NCI-H2227 treated with DMSO at 0.1 percent for 48 hours (cell line): Measurements from ENCODE around the gene IQCK.

Source experiments
- DNase-seq: peaks from one replicate; lab custom pipeline; 2025; lab: John Stamatoyannopoulos, UW

IQCK gene

DNA sequence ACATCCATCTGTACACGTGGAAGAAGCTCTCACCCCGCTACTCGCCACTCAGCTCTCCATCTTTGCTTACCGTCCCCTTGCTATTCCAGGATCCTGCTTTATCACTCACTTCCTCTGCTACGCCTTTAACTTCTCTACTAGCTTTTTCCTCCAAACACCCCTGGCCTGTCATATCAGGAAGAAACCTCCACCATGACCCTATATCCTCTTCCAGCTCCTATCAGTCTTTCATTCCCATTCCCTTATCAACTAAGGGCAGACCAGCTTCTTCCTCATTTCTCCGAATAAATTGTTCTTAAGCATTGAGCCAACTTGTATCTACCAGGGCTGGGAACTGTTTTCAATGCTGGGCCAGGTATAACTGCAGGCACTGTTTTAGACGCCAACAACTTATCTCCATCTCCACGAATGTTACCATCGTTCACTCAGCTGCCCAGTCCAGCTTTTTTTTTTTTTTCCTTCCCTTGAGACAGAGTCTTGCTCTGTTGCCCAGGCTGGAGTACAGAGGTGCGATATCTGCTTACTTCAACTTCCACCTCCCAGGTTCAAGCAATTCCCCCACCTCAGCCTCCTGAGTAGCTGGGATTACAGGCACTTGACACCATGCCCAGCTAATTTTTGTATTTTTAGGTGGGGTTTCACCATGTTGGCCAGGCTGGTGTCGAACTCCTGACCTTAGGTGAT is 4.3 kb downstream of the IQCK start:
- DNase-seq: no peak

DNA sequence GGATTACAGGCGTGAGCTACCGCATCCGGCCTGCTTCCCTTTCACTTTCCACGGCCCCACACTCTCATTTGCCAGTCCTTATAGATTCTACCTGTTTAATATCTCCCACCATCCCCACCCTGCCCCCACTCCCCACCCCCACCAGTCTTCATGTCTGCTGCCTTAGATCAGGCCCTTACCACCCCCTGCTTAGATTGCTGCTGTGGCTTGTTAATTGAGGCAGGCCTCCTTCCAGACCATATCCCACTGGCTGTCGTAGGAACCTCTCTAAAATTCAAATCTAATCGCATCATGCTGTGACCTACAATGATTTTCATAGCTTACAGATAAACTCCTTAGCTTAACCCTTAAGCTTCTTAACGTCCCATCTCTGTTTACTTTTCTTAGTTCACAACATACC is 4.9 kb downstream of the IQCK start:
- DNase-seq: no peak

DNA sequence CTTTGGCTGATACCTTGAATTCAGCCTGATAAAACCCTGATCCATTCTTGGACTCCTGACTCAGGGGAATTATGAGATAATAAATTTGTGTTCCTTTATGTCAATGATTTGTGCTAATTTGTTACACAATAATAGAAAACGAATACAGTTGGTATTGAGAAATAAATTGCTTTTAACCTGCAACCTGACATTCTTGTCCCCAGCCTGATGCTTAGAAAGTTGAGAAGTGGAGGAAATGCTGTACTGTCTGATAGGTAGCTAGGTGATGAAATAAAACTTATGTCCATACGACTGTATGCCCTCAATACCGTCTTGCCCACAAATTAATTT is 10.5 kb downstream of the IQCK start:
- DNase-seq: no peak

DNA sequence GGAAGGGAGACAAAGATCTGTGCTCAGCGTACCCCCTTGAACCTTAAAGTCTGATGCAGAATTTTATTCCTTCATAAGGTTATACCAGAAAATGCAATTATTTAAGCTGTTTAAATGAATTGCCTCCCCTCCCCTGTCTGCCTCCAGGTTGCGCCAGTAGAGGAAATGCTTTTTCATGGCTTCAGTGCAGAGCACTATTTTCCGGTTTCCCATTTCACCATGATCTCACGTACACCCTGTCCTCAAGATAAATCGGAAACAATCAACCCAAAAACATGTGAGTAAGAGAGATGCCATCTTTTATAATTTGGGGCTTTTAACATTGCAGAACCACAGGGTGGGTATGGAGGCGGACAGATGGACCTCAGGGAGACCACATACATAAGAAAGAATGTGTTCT is 15.5 kb downstream of the IQCK start:
- no peak for DNase-seq

DNA sequence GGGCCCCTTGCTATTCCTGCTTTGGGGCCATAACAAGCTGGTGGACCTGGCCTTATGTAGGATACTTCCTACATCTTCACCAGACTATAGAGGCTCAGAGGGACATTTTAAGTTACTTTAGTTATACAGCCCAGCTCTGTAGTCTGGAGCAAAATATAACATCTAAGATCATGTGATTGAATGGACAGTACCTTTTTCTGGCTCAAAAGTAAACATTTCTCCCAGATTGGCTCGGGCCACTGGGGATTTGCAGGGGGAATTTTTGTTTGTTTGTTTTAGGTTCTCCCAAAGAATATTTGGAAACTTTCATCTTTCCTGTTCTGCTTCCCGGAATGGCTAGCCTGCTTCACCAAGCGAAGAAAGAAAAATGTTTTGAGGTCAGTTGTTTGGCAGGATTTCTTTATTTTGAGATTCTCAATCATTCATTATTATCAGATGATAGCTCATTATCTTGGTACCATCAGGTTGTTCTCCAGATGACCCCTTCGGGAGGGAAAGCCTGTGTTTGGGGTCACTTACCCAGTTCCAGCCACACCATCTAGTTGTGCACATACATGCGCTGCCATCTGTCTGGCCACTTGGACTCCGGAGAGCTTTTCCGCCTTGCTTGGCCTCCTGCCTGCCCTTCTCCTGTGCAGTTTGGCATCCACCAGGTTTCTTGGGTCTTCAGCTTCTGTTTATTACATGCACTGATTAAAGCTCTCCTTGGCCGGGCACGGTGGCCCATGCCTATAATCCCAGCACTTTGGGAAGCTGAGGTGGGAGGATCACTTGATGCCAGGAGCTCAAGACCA is 17.2 kb downstream of the IQCK start:
- DNase-seq: no peak

DNA sequence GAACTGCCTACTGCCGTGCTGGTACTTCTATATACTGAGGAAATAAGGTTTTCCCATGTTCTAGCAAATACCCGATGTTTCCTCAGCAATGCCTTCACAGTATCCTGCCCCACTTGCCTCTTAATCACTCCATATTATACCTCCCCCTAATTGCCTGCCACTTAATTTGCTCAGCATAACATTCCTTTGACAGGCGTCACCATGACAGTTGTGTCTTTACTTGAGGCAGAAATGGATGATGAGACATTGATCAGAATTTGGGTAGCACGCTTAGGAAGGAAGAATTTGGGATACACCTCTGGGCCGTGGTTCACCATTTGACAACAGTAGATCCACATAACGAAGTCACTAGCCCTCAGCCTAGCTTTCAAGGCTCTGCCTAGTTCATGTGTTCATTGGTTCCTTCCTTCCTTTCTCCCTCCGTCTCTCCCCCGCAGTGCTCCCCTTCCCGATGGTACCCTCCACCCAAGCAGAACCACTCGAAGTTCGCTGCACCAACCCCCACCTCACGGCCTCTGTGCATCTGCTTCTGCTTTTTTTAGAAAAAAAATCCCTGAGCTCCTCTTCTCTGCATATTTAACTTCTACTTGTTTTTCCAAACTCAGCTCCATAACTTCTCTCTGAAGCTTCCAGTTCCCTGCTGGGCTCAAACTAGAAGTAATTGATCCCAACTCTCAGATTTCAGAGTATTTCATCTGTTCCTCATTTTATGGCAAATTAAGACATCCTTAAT is 19.4 kb downstream of the IQCK start:
- no peak for DNase-seq

DNA sequence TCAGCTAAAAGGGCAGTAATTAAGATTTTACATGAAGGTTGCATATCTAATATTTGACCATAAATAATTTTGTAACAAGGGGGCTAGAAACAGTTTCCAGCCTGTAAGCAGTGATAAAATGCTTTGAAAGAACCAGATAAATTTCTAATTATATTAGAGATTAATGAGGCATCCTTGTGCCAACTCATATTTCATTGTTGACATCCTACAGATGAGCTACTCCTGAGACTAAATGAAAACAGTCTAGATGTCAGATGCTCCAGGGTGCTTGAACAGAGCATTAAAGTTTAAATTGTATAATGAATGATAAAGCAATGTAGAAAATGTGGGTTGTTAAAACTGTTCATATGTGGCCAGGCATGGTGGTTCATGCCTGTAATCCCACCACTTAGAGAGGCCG is 23.3 kb downstream of the IQCK start:
- DNase-seq: no peak

DNA sequence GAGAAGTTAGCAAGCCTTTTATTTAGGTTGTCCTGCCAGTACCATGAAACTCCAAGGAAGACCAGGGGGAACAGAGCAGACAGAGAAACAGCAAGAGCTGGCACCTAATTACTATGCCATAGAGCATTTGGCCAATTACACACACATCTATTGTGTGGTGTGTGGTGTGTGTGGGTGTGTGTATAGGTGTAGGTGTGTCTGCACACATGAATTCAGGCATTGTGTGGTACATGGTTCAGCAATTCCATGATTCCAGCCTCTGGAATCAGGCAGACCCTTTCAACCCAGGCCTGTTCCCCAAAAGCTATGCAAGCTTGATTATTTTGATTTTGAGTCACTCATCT is 25.7 kb downstream of the IQCK start:
- DNase-seq: no peak

DNA sequence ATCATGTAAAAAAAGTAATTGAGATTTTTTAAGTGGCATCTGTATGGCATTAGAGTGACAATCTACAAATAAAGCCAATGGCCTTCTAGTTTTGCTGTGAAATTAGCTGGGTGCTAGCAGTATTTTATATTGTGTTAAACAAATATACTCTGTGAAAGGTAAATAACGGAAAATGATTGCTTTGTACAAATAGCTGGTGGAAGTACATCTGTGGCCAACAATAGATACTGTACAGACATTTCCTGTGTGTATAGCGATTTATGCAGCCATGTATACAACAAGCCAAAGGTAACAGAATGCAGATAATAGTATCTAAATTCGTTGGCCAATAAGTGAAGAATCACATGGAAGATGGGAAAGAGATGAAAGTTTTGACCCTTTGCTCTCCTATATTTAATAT is 26.6 kb downstream of the IQCK start:
- no peak for DNase-seq

DNA sequence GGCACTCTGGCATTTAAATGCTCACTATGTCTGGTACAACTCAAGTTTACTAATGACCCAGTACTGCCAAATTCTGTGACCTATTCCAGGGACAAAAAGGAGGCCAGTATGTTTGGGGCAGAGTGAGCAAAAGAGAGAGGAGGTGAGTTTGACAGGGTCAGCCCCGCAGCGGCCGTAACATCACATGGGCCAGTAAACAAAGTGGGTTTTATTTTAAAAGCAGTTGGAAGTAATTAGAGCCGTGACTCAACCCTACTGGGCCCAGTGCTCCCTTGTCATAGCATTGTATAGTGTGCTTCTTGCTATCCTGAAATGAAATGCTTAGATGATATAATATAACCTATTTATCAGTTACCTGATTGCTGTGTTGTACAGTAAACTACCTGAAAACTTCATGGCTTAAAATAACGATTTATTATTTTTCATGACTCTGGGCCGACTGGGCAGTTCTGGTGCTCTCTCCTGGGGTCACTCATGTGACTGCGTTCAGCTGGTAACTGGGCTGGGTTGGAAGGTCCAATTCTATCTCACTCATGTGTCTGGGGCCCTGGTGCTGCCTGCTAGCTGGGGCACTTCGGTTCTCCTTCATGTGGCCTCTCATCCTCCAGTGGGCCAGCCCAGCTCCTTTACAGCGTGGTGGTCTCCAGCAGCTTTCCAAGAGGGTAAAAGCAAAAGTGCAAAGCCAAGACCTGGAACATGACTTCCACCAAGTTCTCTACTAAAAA is 27.4 kb downstream of the IQCK start:
- DNase-seq: no peak

DNA sequence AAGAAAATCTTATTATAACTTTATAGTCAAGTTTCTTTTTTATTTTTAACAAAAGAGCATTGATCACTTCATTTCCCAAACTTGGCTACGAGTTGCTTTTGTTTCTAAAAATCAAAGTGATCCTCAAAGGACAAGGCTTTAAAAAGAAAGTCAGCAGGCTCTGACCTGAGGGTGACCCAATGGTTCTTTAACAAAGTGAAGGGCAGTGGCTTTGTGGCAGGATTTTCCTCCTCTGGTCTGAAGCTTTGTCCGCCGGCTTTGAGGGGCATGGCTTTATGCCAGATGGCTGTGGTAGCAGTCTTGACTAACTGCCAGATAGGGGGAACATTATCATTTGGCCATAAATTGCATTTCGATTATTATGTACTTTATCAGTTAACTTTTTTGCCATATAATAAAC is 28.5 kb downstream of the IQCK start:
- no peak for DNase-seq

DNA sequence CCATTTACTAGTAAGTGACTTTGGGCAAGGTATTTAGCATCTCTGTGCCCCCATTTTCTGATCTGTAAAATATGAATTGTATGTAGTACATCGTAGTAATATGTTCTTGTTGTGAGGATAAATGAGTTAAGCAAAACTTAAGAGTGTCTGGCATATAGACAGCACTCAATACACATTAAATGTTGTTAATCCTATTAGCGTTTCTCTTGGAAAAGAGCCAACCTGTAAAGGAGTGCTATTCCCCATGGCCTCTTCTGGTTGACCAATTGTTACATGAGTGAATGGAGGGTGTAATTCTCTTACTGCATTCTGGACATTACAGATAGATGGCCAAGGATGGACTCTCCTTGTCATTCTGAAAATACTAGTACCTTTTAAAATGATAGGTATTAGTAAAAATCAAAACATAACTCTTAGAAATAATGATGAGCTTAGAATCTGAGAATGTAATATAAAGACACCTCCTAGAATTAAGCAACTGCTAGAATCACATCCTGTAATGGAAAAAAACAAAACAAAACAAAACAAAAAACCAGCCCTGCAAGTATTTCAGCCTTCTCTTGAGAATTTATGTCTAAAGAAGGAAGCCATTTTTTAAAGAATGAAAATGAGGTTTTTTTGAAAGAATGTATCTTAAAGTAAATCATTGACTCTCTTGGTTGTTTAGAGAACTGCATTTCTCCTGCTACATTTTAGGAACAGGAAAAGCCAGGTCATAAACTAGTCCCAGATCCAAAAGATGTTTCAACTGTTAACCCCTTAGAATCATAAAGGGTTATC is 30.5 kb downstream of the IQCK start:
- no peak for DNase-seq

DNA sequence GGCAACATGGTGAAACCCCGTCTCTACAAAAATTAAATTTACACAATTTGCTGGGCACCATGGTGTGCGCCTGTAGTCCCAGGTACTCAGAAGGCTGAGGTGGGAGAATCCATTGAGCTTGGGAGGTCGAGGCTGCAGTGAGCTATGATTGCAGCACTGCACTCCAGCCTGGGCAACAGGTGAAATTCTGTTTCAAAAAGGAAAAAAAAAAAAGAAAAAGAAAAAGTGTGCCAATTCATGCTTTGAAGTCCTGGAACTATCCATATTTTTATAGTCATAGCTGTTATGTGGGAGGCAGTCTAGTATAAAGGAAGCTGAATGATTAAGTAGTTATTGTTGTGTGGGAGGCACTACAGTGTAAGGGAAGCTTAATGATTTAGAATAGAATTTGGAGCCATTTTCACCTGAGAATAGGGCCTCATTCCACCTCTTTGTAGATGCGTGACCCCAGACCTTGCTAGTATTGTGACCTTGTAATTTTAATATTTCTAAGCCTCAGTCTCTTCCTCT is 31.6 kb downstream of the IQCK start:
- DNase-seq: no peak

DNA sequence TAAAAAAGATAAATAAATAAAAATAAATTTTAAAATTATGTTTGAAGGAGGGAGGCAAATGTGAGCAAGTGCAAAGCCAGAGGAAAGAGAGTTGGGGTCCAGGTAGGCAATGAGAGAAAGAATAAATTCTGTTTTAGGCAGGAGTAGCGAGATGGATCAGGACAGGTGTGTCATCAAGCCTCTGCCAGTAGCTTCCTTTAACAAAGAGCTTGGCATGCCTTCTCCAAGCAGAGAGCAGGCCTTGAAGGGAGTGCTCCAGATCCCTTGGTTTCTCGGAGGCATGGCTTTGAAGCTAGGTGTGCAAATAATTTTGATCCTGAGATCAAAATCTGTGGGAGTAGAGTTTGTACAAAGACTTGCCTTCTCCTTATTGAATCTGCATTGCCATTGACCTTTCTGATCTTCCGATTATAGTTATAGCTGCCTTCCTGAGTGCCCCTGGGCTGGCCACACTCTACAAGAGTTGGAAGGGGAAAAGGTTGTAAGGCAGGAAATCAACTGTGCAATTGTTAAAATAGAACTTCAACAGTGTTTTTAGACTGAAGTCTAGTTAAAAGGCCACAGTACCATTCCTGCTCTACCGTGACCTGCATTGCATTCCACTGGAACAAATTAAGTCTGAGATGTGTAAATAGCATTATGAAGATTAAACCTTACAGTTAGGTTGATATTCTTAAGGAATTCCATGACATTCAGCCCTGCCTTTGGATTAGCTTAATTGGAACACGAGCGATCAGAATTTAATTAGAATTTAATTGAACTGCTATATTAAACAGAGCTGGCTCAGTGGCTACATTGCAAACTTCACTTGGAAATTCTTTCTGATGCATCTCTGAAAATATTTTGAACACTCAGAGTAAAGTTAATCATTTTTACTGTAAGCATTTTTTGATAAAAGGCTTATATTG is 33.7 kb downstream of the IQCK start:
- no peak for DNase-seq

DNA sequence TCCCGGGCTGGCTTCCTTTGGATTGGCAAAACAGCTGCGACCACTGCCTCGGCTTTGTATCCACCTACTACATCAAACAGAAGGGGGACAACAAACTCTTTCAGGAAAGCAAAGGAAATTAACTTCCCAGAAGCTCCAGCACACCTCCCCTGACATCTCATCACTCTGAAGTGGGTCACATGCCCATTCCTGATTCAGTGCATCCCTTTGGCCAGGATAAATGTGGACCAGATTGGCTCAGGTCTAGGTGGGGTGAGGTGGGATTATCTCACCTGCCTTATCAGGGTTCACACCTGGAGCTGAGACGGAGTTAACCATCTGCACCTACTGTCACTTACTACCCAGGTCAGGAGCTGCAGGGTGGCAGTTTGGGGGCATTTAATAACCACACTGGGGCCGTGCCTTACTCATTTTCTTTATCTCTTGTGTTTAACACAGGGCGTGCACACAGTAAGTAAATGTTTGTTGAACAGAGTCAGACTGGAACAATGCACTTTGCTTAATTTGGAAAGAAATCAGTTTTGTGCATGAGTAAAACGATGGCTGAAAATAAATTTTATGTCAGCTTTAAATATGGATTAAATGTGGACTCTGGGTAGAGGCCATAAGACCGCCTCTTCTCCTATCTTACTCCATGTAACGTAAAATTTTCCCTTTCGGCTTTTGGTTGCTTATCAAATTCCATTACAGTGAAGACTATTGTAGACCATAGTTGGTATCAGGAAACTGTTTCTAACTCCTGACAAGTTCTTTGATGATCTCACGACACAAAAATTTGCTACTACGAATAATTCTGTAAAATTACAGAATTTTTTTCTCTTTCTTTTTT is 36.0 kb downstream of the IQCK start:
- no peak for DNase-seq

DNA sequence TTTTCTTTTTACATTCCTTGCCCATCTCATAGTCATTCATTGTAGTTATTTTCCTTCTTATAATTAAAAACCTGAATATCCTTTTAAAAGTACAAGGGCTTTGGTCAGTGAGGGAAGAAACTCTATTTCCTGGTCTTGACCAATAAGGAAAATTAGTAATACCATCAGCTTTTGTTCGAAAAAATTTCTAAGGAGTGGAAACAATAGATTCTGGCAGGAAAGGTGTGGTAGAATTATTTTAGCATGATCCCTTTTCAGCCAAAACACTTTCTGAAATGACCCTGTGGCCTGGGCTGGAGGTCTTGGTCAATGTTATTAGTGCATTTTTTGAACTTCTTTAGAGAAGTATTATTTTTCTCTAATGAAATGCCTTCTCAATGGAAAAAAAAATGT is 36.6 kb downstream of the IQCK start:
- no peak for DNase-seq

DNA sequence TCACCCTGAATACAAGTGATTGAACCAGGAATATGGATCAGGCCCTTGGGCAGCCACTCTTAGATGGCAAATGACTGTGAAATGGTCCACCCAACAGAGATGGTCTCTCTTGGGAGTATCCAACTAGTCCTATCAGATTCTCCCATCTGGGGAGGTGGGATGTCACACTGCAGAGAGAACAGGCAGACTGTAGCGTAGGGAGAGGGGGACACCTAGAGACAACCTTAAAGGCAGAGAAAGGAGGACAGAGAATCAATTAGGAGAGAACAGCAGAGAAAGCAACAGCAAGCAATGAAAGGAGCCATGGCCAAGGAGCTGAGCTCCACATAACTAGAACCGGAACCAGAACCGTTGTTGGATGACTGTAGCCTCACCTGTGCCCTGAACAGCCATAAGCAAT is 37.2 kb downstream of the IQCK start:
- DNase-seq: no peak

DNA sequence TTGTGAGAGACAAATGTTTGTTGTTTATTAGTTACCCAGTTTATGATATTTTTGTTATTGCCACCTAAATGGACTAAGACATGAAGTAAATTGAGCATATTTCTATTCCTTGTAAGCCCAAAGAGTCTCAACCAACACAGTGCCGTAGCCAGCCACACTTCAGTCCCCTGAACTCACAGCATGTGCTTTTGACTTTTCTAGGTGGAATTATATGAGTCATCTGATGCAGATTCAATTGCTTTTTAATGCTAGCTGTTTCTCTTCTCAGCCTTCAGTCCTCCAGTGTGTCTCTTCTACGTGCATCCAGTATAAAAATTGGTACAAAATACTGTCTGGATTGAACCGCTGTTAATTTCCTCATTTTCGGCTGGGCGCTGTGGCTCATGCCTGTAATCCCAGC is 39.0 kb downstream of the IQCK start:
- no peak for DNase-seq

DNA sequence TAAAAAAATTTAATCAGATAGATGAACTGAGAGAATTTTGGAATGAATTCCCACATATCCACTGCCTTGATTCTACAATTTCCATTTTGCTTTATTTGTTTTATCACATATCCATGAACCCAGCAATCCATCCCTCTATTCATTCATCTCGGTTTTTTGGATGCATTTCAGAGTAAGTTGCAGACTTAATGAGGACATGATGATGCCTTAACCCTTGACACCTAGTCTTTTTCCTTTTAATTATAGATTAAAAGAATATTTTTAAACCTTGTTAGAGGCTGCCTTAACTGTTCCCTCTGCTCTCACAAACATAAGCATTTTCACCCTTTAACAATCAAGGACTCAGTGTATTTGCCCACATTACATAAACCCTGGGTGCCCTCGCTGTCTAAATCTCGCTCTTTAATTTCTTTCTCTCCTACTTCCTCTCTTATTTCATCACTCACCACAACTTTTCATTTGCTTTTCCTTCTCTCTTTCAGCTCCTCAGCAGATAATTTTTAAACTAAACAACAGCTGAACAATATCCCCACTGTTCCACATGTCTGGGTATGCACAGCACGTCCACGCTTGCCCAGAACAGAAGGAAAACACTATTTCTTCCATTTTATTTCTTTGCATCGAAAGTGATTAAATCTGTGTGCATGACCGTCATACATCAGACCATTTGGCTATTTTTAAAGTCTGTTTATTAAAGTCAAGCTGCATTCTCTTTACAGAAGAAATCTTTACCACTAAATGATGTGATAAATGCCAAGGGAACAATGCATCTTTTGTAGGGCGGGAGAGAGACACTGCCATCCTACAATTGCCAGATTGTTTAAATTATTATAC is 39.9 kb downstream of the IQCK start:
- DNase-seq: no peak
